ENCODE results near the gene SLC6A4. TPM values are rescaled to one million over a fixed set of nuclear protein-coding genes. Genes with fewer than 3 reads are reported as not detected.

SLC6A4 gene
- total and polyA plus RNA-seq, 2 experiments from 2014 or later = 0.06 to 0.14 TPM

DNA sequence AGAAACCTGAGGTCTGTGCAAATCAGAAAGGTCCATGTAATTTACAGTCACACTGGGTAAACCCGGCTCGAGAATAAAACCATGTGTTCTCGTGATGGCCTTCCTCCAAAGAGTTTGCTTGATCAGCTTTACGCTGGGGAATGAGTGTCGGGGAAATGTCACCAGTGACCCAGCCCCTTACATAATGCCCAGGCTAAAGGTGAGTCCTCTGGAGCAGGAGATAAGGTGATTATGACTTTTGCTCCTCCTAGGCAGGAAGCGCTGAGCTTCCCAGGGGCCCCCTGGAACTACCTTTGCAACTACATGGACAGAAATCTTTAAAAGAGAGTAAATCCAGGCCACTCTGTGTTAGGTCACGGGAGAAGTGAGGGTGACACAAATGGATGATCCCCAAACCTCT, 15.7 kb downstream of the SLC6A4 start:
- H3K9me2 ChIP-seq (ENCODE audit: insufficient read depth) = no peaks in the 10 kb centered on the region
- H3K27me3 Mint-ChIP-seq (ENCODE audit: insufficient read depth, low read depth, poor library complexity) = peaks cover 3% of the 10 kb centered on the region
- DNase-seq (ENCODE audit: low spot score) (no peak), ATAC-seq (no peak)
- no peak overlapping the region for H2AFZ ChIP-seq
- H3K27ac ChIP-seq (ENCODE audit: low read depth) = no peak overlapping the region
- no peaks in the 10 kb centered on the region for H3K36me3 ChIP-seq (ENCODE audit: insufficient read depth)
- peaks cover 6% of the 10 kb centered on the region; the same call in 2 of the 3 replicates for H3K4me1 Mint-ChIP-seq
- no peaks in the 10 kb centered on the region for H3K9me3 Mint-ChIP-seq
- H3K4me3 Mint-ChIP-seq = no peak overlapping the region
- no peaks in the 10 kb centered on the region for H3K27me3 ChIP-seq (ENCODE audit: insufficient read depth)
- no peaks in the 10 kb centered on the region for H3K36me3 Mint-ChIP-seq (ENCODE audit: low read depth)
- H3K4me2 ChIP-seq = no peak overlapping the region
- no peak overlapping the region for H3K4me3 ChIP-seq
- H3K79me2 ChIP-seq (replicated peaks; ENCODE audit: insufficient read depth) = no peaks in the 10 kb centered on the region
- no peaks in the 10 kb centered on the region for H3F3A ChIP-seq (replicated peaks; ENCODE audit: low read depth)
- no peaks in the 10 kb centered on the region for H3K4me1 ChIP-seq (ENCODE audit: insufficient read depth)
- H3K27ac Mint-ChIP-seq = no peak overlapping the region
- H4K20me1 ChIP-seq (replicated peaks; ENCODE audit: insufficient read depth) = no peaks in the 10 kb centered on the region
- no peak for TF ChIP-seq ETS1 (IDR thresholded peaks at IDR 0.05)
- TF ChIP-seq, protein P1, sequence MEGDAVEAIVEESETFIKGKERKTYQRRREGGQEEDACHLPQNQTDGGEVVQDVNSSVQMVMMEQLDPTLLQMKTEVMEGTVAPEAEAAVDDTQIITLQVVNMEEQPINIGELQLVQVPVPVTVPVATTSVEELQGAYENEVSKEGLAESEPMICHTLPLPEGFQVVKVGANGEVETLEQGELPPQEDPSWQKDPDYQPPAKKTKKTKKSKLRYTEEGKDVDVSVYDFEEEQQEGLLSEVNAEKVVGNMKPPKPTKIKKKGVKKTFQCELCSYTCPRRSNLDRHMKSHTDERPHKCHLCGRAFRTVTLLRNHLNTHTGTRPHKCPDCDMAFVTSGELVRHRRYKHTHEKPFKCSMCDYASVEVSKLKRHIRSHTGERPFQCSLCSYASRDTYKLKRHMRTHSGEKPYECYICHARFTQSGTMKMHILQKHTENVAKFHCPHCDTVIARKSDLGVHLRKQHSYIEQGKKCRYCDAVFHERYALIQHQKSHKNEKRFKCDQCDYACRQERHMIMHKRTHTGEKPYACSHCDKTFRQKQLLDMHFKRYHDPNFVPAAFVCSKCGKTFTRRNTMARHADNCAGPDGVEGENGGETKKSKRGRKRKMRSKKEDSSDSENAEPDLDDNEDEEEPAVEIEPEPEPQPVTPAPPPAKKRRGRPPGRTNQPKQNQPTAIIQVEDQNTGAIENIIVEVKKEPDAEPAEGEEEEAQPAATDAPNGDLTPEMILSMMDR (conservative IDR thresholded peaks at IDR 0.05; ENCODE audit: low read depth in 2 of 2) = no peak

GRCh38 chr17:30219315-30219714, 16.2 kb downstream of the SLC6A4 start:
- H3K4me3 Mint-ChIP-seq = no peak overlapping the region
- Histone ChIP-seq H4K20me1 (replicated peaks; ENCODE audit: insufficient read depth) (no peaks in the 10 kb centered on the region), H3K4me3 (no peak overlapping the region), H3K27me3 (ENCODE audit: insufficient read depth) (no peaks in the 10 kb centered on the region), H3K36me3 (ENCODE audit: insufficient read depth) (no peaks in the 10 kb centered on the region), H3K27ac (ENCODE audit: low read depth) (no peak overlapping the region), H3K9me2 (ENCODE audit: insufficient read depth) (no peaks in the 10 kb centered on the region), H3K4me1 (ENCODE audit: insufficient read depth) (no peaks in the 10 kb centered on the region), H2AFZ (no peak overlapping the region), H3K4me2 (no peak overlapping the region), H3K79me2 (replicated peaks; ENCODE audit: insufficient read depth) (no peaks in the 10 kb centered on the region), H3F3A (replicated peaks; ENCODE audit: low read depth) (no peaks in the 10 kb centered on the region)
- peaks cover 2% of the 10 kb centered on the region; the same call in 2 of the 3 replicates for H3K4me1 Mint-ChIP-seq
- H3K36me3 Mint-ChIP-seq (ENCODE audit: low read depth) = no peaks in the 10 kb centered on the region
- no peak overlapping the region for H3K27ac Mint-ChIP-seq
- H3K27me3 Mint-ChIP-seq (ENCODE audit: insufficient read depth, low read depth, poor library complexity) = peaks cover 3% of the 10 kb centered on the region
- DNase-seq (ENCODE audit: low spot score) = no peak
- no peaks in the 10 kb centered on the region for H3K9me3 Mint-ChIP-seq
- ATAC-seq = no peak
- TF ChIP-seq NANOG (IDR thresholded peaks at IDR 0.05; ENCODE audit: borderline replicate concordance) = no peak
- TF ChIP-seq ZNF114 (CRISPR knock-in tag; IDR thresholded peaks at IDR 0.05) = no peak
- TF ChIP-seq, protein P1 (conservative IDR thresholded peaks at IDR 0.05; ENCODE audit: low read depth in 2 of 2) = no peak
- no peak for TF ChIP-seq ZNF331 (CRISPR knock-in tag; IDR thresholded peaks at IDR 0.05; ENCODE audit: low read depth)
- no peak for TF ChIP-seq JUNB (IDR thresholded peaks at IDR 0.05; ENCODE audit: unreplicated experiment)
- TF ChIP-seq EZH2phosphoT487 (IDR thresholded peaks at IDR 0.05; ENCODE audit: unreplicated experiment) = no peak
- TF ChIP-seq REST (IDR thresholded peaks at IDR 0.05; ENCODE audit: unreplicated experiment) = no peak
